Stimulated activated CD4-positive, alpha-beta T cell treated with anti-CD3 and anti-CD28 coated beads, Interleukin-1b, Interleukin-23, amount 100 ng/mL, for 4 hours (primary cell): Measurements from ENCODE around the gene DCAF5.

Source experiments
- DNase-seq, 2 donors: peaks; one replicate each; pipeline ENCODE4 v3.0.0-alpha.2; 2020; ENCODE audit warnings: low read depth in 2 of 2

DCAF5 gene

DNA sequence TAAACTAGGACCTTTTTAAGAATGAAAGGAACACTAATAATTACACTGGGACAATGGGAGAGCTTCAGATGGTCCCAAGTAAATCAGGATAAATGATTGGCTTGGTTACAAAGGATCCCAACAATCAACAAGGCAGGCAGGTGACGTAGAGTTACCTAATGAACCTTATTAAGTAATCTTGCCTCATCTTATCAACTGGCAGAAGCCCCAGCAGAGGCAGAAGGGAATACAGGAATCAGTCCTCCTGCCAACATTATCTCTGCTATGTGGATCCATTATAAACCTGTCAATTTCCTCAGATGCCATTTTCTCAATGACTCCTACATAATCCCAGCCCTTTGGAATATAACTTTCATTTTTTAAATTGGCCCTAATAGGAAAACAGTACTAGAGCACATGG, 11.4 kb downstream of the DCAF5 start:
- DNase-seq, result no peak

DNA sequence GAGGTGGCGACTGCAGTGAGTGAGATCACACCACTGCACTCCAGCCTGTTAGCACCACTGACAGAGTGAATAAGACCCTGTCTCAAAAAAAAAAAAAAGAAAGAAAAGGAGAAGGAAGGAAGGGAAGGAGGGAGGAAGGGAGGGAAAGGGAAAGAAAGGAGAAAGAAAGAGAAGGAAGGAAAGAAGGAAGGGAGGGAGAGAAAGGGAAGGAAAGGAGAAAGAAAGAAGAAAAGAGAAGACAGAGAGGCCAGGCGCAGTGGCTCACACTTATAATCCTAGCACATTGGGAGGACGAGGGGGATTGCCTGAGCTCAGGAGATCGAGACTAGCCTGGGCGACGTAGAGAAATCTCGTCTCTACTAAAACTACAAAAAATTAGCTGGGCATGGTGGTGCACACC, 13.2 kb downstream of the DCAF5 start:
- no peak for DNase-seq

DNA sequence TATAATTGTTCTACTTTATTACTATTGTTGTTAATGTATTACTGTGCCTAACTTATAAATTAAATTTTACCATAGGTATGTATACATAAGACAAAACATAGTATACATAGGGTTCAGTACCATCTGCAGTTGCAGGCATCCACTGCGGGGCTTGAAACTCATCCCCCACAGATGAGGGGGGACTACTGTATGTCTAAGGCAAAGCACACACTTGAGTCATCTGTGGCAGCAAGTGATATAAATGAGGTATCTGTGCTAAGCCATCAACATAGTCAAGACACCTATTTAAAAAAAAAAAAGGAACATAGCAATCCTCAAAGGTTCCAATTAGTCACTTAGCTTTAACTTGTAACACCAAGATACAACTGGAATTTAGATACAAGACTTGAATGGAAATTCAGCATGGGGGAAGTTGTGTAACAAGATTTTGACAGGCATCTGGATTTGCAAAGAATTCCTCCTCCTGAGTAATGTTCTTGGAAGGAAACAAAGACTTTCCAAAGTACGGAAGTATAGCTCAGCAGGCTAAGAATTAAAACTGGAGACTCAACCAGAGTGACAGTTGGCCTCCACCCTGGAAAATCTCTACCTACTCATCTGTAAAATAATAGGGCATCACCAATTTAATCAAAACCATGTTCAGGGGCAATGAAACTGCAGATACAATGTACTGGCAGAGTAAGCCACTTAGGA, 14.9 kb downstream of the DCAF5 start:
- DNase-seq, result no peak

DNA sequence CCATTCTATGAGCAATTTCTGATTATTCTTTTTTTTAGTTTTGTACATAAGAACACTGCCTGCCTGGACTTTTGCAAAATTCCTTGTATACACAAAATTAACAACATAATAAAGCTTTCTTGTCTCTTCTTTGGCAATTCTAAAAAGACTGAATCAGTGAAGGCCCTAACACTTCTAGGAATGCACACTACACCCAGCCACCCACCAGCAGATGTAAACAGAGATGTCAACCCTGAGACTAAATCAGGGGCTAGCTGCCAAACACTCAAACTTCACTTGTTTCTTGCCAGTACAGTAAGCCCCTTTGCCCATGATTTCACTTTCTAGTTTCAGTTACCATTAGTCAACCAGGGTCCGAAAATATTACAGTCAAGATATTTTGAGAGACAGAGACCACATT, 15.5 kb downstream of the DCAF5 start:
- DNase-seq, result no peak

DNA sequence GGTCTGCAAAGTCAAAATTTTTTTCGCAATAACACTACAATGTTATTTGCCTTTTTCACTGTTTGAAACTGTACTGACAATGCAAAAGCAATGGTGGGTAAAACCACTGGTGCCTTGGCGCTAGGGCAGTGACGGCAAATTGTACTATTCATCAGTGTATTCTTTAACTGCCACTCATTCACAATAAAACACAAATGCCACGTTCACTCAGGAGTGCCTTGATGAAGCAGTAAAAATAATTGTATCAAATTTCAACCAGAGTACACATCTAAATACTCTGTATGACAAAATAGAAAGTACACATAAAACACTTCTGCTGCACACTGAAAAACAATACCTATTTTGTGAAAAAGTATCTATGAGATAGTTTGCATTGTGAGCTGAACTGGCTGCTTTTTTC, 17.8 kb downstream of the DCAF5 start:
- DNase-seq, result no peak

DNA sequence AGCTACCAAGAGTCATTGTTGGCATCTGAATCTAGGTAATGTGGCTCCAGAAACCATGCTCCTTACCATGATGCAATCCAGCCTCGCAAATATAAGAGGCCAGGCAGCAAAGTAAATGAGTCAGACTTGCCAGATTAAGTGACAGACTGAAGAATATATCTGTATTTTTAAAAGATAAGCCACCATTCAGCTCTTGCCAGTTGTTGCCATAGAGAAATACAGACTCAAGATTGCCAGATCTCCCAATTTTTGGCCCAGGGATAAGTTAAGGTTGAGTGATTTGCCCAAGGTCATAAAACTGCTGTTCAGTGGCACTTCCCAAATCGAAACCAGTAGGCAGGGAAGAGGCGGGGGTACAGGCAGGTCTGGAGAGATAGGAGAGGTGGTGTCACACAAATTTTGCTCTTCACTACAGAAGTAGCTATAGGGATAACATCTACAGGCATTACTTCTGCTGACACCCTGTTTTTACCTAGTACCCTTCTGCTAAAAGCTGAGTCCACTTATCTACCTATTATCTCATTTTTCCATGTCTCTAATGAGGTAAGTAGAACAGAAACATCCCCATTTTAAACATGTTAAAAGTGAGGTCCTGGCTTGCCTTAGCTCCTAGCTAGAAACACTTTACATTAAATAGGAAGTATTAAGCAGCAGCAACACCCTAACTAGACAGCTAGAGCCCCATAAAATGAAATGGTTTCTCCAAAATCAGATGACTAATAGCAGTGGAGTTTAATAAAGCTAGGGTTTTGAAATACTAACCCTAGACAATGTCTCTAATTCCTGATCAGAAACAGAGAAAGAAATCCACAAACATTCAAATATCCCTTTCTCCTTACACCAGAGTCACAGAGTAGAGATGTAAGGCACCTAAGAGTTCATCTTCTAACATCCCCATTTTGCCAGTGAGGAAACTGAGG, 19.5 kb downstream of the DCAF5 start:
- no peak for DNase-seq

DNA sequence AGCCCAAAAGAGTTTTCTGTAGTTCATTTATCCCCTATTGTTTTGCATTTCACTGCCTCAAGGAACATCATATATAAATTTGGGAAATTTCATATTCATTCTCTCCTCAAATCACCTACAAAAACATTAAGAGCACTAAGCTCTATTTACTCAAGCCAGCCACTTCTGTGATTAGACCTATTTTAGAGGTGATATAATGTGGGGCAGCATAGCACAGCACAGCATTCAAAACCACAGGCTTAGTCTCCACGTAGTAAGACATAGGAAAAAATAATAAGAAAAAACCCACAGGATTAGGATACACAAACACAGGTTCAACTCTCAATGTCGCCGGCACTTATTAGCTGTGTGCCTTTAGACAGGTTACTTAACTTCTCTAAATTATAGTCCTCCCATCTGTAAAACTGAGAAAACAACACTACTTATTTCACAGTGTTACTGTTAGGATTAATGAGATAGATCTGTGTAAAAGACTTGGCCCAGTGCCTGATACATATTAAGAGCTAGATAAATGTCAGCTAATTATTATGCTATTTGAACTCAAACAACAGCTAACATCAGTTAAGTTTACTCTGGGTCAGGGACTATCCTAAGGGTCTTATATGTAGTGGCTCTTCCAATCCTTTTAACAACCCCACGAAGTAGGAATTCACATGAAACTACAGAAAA, 20.3 kb downstream of the DCAF5 start:
- DNase-seq, result no peak

DNA sequence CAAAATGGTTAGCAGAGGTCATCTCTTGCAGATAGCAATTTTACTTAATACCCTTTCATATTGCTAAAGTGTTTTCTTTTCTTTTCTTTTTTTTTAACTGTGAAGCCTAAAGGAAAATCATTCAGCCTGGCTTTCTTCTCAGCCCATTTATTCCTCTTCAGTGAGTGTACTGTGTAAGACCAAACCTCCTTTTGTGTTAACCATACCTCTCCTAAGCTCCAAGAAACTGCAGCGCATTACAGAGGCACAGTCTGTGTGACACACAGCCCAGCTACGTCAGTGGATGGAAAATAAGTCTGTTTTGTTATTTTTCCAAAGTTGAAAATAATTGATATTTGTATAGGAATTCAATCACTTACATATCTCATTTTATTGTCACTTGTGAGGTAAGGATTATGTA, 21.7 kb downstream of the DCAF5 start:
- DNase-seq, result no peak

DNA sequence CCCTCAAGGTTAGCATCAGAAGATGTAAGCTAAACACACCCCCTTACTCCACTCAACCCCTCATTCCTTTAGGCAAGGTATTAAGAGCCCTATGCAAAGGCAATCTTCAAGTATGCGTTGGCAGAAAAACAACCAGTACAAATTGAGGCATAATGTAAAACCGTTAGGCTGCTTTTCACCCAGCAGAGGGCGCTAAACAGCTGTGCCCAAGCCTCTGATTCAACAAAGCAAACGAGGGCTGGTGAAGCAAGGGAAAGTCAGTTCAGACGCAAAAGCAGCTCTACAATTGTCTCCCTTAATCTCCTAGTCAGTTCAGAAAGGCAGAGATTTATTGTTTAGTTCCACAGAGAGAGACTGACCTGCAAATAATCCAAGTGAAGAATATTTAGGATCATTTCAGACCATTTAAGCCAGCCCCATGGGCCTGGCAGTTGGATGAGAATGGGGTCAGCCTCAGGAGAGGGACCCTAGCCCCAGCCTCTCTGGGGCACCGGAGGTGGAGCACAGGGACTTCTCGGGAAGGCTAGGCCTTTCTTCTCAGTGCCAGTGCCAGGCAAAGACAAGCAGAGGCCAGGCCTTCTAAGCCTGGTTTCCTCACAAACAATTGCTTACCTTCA, 23.5 kb downstream of the DCAF5 start:
- peak; percentile 41 to 66 for DNase-seq

DNA sequence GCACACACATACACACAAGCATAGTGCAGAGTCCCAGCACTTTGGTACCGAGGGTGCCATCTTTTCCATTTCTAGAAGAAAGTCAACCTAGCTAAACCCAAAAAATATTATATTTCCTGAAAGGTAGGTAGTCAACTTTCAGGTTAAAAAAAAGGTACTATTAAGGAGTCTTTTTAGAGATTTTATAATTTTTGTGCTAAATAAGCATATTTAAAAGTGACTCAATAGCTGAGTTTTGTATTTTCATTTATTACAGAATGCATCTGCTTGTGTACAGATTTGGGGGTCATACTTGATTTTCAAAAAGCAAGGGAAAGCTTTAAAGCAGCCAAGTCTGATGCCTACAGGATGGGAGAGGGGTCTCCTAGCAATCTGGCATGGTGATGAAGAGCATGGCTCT, 34.6 kb downstream of the DCAF5 start:
- DNase-seq, result no peak

DNA sequence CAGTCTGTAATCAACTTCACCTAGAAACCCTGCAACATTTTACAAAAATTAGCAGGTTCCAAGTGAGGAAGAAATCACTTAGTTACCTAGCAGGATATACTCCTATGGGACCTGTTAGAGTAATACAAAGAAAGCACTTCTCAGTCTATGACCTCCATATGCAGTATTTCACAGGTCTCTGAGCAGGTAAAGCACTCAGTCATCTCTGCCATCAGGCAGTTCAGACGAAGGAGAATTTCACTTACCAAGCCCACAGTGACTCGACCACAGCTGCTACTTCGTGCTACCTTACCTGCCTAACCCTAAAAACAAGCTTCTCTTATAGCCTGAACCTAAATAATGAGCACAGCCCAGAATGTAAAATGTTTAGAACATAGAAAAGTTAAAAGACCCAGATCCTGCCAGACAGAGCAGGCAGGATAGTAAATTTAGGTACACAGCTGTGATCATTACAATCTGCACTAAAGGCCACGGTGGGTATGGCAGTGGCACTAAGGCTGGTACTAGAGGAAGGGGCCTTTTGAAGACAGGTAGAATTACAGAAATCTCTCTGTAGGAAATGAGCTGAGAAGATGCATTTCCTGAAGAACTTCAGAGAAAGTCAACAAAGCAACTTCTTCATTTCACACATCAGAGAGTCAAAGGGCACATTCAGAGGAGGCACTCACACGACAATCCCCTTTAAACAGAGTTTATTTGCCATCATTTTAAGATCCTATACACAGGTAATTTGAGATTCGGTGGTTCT, 35.7 kb downstream of the DCAF5 start:
- DNase-seq, result no peak

DNA sequence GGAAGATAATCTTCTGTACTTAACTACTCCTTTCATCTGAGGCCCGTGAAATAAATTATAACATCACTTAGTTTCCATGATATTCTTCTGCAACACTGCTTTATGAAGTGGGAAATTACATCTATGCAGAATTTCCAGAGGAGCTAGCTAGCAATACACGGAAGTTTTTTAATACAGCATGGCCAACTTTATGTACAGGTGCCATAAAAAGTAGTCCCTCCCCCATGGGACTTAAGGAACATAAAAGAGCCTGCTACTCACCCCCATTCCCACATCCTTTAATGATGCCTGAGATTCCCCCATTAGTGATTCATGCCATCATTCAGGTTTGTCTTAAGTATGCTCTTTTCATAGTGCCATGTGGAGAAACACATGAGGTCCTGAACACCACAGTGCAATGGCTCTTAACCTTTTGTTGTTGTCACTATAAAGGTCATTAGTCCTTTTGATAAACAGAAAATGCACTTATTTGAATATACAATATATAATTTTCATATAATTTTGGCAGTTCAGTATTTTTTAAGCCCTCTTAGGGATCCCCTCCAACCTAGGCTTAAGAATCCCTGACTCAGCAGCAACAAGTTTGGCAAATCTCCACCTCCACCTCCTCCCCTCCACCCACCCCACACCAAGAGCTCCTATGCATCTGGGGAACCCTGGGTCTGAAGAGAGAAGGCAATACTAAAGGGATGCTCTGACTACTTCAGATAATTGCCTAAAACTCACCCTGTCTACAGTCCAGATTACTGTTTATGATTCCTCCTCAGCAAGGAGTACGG, 37.3 kb downstream of the DCAF5 start:
- DNase-seq, result no peak

DNA sequence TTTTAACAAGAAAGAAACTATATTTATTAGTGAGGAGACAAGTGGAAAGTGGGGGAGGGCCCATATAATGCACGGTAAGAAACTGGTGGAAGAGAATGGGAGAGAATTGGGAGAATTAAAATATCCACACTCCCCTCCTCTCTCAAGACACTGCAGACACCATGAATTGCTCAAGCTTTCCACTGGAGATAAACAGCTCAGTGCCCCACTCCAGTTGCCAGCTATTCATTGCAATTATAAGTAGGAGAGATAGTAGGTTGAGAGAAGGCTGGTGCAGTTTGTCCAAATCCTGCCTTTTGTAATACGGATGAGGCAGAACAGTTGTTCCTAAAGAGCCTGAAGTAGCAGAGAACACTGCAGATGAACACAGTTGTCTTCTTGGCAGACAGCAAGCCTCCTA, 38.2 kb downstream of the DCAF5 start:
- no peak for DNase-seq

DNA sequence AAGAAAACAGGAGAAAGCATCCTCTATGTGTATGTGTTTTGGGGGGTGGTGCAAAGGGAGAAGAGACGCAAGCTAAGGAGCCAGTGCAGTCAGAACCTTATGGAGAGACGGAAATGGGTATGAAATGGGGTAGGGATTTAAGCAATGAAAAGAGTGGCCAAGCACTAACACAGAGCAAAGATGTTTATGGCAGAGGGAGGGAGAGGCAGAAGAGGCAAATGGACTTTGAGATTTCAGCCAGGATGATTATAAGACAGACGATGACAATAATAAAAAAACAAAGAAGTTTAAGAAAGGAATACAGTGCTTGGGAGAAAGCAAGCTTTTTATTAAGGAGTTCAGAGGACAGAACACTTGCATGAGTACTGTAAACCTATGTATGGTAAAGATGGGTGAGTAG, 44.6 kb downstream of the DCAF5 start:
- DNase-seq, result no peak

DNA sequence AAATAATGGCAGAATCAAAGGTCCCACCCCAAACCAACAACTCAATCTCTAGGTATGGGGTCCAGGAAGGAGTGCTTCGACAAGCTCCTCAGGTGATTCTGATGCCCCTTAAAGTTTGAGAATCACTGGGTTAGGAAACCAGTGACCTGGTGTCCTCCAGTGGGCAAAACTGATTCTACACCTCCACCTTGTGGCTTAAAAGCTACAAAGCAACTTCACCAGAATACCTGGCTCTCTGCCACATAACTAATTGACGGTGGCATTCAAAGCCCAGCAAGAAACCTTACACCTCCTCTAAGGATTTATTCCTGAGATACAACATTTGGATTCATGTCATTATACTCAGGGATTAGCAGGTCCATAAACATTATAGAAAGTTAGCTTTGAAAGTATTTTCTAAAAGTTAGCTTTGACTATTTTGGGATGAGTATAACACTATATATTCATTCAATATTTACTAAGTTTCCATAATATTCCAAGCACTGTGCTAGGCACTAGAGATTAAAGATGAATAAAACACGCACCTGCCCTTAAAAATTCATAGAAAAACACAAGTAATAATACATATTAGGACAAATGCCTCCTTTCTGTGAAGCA, 45.4 kb downstream of the DCAF5 start:
- no peak for DNase-seq

DNA sequence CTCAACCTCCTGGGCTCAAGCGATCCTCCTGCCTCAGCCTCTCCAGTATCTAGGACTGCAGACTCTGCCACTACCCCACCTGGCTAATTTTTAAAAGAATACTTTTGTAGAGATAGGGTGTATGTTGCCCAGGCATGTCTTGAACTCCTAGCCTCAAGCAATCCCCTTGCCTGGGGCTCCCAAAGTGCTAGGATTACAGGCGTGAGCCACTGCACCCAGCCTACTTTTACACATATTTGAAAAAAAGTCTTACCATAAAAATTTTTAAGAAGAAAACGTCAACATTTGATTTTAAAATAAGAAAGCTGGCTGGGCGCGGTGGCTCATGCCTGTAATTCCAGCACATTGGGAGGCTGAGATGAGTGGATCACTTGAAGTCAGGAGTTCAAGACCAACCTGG, 46.5 kb downstream of the DCAF5 start:
- DNase-seq, result no peak

DNA sequence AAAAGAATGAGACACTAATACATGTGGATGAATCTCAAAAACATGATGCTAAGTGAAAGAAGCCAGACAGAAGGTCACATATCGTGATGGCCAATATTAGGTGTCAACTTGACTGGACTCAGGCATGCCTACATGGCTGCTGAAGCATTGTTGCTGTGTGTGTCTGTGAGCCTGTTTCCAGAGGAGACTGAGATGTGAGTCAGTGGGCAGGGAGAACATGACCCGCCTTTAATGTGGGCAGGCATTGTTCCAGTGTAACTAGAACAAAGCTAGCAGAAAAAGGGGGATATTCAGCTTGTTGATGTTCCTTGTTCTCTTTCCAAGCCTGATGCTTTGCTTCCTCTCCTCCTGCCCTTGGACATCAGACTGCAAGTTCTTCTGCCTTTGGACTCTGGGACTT, 47.6 kb downstream of the DCAF5 start:
- no peak for DNase-seq

DNA sequence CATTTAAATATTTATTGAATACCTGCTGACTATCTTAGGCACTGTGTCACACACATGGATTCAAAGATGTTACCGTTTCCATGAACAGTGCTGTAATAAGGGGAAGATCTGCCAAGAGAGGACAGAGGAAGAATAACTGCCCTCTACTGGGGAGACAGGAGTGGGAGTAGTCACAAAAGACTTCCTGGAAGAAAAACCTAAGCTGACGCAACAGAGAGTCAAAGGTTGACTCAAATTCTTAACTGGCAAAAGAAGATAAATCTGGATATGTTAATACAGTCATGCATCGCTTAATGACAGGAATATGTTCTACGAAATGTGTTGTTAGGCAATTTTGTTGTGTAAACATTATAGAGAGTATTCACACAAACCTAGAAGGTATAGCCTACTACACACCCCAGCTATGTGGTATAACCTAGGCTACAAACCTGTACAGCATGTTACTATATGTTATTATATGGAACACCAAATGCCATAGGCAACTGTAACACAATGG, 51.5 kb downstream of the DCAF5 start:
- DNase-seq, result no peak

DNA sequence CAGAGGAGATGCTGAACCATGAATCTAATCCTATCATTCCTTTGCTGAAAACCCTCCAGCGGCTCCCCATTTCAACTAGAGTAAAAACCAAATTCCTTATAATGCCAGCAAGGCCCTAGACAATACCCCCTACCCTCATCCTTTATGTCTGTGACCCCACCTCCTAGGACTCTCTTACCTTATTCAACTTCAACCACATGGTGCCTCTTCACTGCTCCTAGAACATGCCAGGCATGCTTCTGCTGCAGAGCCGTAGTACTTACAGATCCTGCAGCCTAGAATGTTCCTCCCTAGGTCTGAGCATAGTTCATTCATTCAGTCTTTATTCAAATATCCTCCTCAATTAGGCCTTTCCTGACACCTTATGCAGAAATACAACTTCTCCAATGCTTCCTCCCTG, 54.9 kb downstream of the DCAF5 start:
- no peak for DNase-seq

DNA sequence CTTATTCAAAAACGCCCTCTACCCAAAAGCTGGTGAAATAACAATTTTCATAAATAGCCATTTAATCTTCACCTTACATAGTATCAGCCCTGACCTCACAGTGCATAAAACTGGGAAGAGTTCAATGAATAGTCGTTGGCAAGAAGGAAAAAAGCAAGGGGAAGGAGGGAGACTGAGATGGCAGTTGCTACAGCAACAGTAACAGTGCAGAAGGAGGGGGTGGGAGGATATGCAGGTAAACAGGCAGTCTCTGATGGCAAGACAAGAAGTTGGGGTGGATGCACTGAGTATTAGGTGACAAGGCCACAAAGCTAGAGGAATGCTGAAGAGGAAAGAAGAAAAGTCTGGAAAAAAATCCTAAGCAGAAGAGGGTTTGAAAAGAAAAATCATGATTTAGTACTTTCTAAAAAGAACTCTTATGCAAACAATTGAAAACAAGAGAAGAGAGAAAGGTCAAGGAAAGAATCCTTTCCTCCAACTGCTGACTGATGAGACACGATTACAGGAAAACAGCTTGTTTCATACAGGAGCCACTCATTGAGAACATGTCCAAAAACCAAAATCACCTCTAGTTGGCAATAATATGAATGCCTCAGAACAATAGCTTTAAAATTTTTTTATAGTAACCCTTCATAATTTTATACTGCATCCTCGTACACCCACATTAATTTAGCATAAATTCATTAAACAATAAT, 56.0 kb downstream of the DCAF5 start:
- no peak for DNase-seq
